Brain microvascular endothelial cell (primary cell): ENCODE data around the gene IST1.

ENCODE experiments used
- DNase-seq: peaks from one replicate; pipeline ENCODE4 v3.0.0-alpha.2; 2020
- H3K27ac ChIP-seq: fragments of 250-450 bp; sonication (Bioruptor Pico); 2 replicates; pipeline ENCODE4 v1.5.1; 2020; ENCODE audit warnings: mild to moderate bottlenecking, moderate library complexity
- H3K27me3 ChIP-seq: fragments of 250-450 bp; sonication (Bioruptor Pico); replicated peaks from 2 replicates; pipeline ENCODE4 v1.5.1; 2020; ENCODE audit warnings: mild to moderate bottlenecking
- H3K36me3 ChIP-seq: fragments of 250-450 bp; sonication (Bioruptor Pico); replicated peaks from 2 replicates; pipeline ENCODE4 v1.5.1; 2020; ENCODE audit warnings: mild to moderate bottlenecking
- H3K4me3 ChIP-seq: 2 replicates; pipeline ENCODE4 v1.5.1; 2011; ENCODE audit warnings: low read depth, mild to moderate bottlenecking, control low read depth, low read length, moderate library complexity
- in situ Hi-C: cut with HindIII; loops from 2 replicates; pipeline ENCODE4 v1.10.0; 2017; ENCODE audit warnings: low sequenced_read_pairs, low pct_ligation_motif_present
- TF ChIP-seq, protein P1 (sequence below): IDR thresholded peaks from 2 replicates; pipeline ENCODE4 v1.5.1; 2011; ENCODE audit warnings: low read depth, mild to moderate bottlenecking, moderate library complexity, low read length, control low read depth, inconsistent platforms; ENCODE audit errors: missing control alignments

IST1 gene

DNA sequence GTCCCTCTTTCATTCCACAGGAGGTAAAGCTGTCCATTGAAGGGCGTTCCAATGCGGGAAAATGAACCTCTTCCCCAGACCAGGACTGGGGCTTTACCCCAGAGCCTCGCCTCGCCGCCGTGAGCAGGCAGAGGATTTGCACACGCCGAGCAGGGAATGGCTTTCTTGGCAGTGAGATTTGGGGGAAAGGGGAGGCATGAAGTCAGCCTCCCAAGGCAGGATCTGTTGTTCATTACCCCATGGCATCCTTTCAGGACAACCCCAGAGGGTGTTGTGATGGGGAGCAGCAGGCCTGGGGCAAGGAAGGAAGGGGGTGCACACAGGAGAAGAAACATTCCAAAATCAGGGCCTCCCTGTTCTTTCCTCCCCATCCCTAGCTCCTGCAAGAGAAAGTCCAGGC lies 43.6 kb upstream of the IST1 start:
- in situ Hi-C loops = no loop called here
- DNase-seq = no peak
- Histone ChIP-seq H3K27me3 (no peaks in the 10 kb centered on the region), H3K4me3 (no peak overlapping the region), H3K36me3 (peaks cover 30% of the 10 kb centered on the region), H3K27ac (no peak overlapping the region)
- TF ChIP-seq, protein P1, sequence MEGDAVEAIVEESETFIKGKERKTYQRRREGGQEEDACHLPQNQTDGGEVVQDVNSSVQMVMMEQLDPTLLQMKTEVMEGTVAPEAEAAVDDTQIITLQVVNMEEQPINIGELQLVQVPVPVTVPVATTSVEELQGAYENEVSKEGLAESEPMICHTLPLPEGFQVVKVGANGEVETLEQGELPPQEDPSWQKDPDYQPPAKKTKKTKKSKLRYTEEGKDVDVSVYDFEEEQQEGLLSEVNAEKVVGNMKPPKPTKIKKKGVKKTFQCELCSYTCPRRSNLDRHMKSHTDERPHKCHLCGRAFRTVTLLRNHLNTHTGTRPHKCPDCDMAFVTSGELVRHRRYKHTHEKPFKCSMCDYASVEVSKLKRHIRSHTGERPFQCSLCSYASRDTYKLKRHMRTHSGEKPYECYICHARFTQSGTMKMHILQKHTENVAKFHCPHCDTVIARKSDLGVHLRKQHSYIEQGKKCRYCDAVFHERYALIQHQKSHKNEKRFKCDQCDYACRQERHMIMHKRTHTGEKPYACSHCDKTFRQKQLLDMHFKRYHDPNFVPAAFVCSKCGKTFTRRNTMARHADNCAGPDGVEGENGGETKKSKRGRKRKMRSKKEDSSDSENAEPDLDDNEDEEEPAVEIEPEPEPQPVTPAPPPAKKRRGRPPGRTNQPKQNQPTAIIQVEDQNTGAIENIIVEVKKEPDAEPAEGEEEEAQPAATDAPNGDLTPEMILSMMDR = no peak

DNA sequence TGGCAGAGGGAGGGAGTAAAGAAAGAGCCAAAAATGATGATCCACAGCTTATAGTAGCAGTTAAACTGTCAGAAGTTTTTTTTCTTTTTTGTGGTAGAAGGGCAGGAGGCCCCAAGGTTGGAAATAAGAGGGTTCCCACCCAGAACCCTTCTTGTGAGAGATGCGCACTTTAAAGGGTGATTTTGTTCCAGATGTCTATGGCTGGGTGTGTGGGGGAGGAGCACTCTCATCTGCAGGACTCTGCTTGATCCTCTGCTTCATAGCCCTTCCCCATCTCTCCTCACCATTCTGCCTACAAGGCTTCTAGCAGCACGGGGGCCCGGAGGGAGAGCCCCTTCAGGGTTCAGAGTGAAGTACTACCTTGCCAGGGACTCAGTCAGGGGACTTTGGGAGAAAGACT lies 43.2 kb upstream of the IST1 start:
- Histone ChIP-seq H3K27ac (no peak overlapping the region), H3K27me3 (no peaks in the 10 kb centered on the region), H3K36me3 (peaks cover 30% of the 10 kb centered on the region), H3K4me3 (no peak overlapping the region)
- TF ChIP-seq, protein P1 = no peak
- DNase-seq = no peak
- in situ Hi-C loops = no loop called here

DNA sequence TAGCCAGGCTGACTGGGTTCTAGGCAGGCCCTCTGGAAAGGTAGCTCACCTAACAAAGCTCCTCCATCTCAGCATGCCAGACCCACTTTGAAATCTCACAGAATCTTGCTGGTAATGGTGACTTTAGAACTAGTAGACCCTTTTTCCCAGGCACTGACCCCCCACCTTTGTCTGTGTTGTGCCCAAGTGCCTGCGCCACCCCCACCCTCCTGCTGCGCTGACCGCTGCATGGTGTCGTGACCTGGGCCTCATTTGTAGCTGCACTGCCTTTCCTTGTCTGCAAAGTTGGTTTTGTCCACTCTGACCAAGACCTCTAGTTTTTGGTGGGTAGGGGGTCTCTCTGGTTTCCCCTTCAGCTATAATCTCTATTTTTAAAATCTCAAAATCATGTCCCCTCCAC lies 42.8 kb upstream of the IST1 start:
- Histone ChIP-seq H3K36me3 (peaks cover 30% of the 10 kb centered on the region), H3K27me3 (no peaks in the 10 kb centered on the region), H3K27ac (no peak overlapping the region), H3K4me3 (no peak overlapping the region)
- in situ Hi-C loops = no loop called here
- no peak for DNase-seq
- TF ChIP-seq, protein P1 = no peak

DNA sequence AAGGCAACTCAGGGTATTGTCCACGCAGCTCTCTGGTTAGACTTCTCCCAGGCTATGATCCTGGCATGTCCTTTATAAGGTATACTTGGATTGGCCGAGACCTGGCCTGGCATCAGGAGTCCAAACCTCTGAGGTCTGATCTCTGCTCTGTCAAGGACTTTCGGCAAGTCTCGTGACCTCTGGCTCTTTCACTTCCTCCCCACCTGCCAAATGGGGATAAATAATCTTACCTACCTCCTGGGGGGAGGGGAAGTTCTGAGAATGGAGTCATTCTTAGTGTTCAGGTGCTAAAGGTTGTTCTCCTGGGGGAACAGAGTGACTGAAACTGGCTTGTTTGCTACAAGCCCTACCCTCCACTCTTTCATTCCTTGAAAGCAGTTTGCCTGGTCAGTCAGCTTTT lies 41.9 kb upstream of the IST1 start:
- no peak for DNase-seq
- H3K4me3 ChIP-seq = no peak overlapping the region
- TF ChIP-seq, protein P1 = no peak
- no peaks in the 10 kb centered on the region for H3K27me3 ChIP-seq
- in situ Hi-C loops = no loop called here
- no peak overlapping the region for H3K27ac ChIP-seq
- H3K36me3 ChIP-seq = peaks cover 25% of the 10 kb centered on the region

DNA sequence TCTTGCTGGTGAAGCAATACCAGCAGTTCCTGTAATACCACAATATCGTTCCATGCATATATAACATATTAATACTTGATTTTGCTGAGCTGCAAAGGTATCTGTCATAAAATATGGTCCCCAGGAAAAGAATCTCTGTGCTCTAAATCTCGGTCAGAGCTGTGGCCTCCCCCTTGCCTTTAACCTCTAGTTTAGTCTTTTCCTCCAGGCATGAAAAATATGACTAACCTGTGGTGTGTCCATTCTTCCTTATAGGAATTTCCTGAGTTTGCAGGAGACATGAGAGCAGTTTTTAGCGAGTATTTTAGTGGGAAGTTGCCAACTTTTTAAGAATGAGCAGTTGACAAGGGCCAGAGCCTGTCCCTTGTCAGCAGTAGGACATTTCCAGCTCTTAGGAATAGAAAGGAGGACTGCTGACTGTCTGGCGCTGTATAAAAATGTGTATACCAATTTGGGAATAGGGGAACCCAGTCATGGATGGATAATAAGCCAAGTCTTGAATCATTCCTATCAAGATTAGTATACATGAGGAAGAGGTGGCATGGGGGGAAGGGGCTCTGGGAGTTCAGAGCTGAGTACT lies 40.9 kb upstream of the IST1 start:
- no peak for DNase-seq
- H3K4me3 ChIP-seq = no peak overlapping the region
- TF ChIP-seq, protein P1 = no peak
- in situ Hi-C loops = no loop called here
- peaks cover 18% of the 10 kb centered on the region for H3K36me3 ChIP-seq
- H3K27me3 ChIP-seq = no peaks in the 10 kb centered on the region
- no peak overlapping the region for H3K27ac ChIP-seq
